Motor neuron (in vitro differentiated cells): Measurements from ENCODE around the gene ZMYND8. TPM values are rescaled to one million over a fixed set of nuclear protein-coding genes. Genes with fewer than 3 reads are reported as not detected.

Experiments
- ATAC-seq, 8 experiments: fragments of 200-7000 bp; cut with Tn5 transposase; replicated peaks in 6 of 8; 2 replicates each; pipeline ENCODE4 v1.8.0; 2021; ENCODE audit warnings: mild to moderate bottlenecking in 8 of 8, moderate library complexity in 8 of 8
- H3K27ac ChIP-seq, 2 donors: fragments of 250-450 bp; sonication (Bioruptor Pico); 2 replicates each; pipeline ENCODE4 v1.9.0; 2021; ENCODE audit warnings: antibody characterized with exemption in 2 of 2, mild to moderate bottlenecking in 2 of 2, moderate library complexity in 1 of 2
- H3K4me1 ChIP-seq, 2 donors: fragments of 250-450 bp; sonication (Bioruptor Pico); replicated peaks in 1 of 2; 2 replicates each; pipeline ENCODE4 v1.6.1; 2021; ENCODE audit warnings: antibody characterized with exemption in 2 of 2, mild to moderate bottlenecking in 2 of 2, moderate library complexity in 1 of 2
- H3K4me3 ChIP-seq, 5 donors: fragments of 250-450 bp; sonication (Bioruptor Pico); 2 replicates each; pipeline ENCODE4 v1.9.0; 2021; ENCODE audit warnings: antibody characterized with exemption in 5 of 5, mild to moderate bottlenecking in 5 of 5, moderate library complexity in 4 of 5
- WGBS, 10 experiments: fragments of 450-650 bp; shearing (Covaris generic); methylation state at CpG; one replicate each; pipeline ENCODE4 v1.0.0; 2022; 5-methylcytosine and 5-hydroxymethylcytosine counted together
- in situ Hi-C, 9 experiments: fragments of 400-800 bp; cut with MboI; loops; one replicate each; pipeline ENCODE4 v1.15.0; 2021; ENCODE audit warnings: low sequenced_read_pairs in 9 of 9, low pct_unique_long_range_greater_than_20kb in 2 of 9; ENCODE audit not compliant: unreplicated experiment in 9 of 9
- total RNA-seq, 8 experiments: library from RNA; unstranded; fragments of 300-600 nt; gene quantifications; 2 replicates each; pipeline versions ENCODE4 v1.2.3 to v1.2.4, GENCODE V29; 2022

The ZMYND8 gene
- total RNA-seq, 8 experiments from 2014 or later, result 18.1 to 90.8 (median 36.7) TPM

- WGBS, 10 experiments, result 94 to 100% (median 100%) methylated on average over 1 to 3 of the region's 6 CpGs; no CpG with 5 or more reads in 5 of the 10 experiments
- Histone ChIP-seq H3K4me1 (peaks cover 7 to 12% of the 10 kb centered on the region in 2 donors), H3K4me3 (no peak overlapping the region), H3K27ac (no peak overlapping the region)
- no peak for ATAC-seq
- in situ Hi-C loops, result no loop called here
These were observed 121.4 kb downstream of the ZMYND8 start for GRCh38 chr20:47235111-47235510.

GRCh38 chr20:47233333-47234188 is 122.9 kb downstream of the ZMYND8 start:
- no peak overlapping the region for H3K27ac ChIP-seq
- in situ Hi-C loops, result no loop called here
- no peak for ATAC-seq
- no peak overlapping the region for H3K4me3 ChIP-seq
- H3K4me1 ChIP-seq, result peaks cover 7 to 12% of the 10 kb centered on the region in 2 donors
- 0 to 100% (median 89%) methylated on average over 1 to 6 of the region's 9 CpGs; no CpG with 5 or more reads in 3 of the 10 experiments for WGBS, 10 experiments

- Histone ChIP-seq H3K27ac (no peak overlapping the region), H3K4me1 (peaks cover 7 to 12% of the 10 kb centered on the region in 2 donors), H3K4me3 (no peak overlapping the region)
- ATAC-seq, result no peak
- 50 to 100% (median 93%) methylated on average over 1 to 3 of the region's 3 CpGs; no CpG with 5 or more reads in 2 of the 10 experiments for WGBS, 10 experiments
- in situ Hi-C loops, result no loop called here
These were observed 124.0 kb downstream of the ZMYND8 start for GRCh38 chr20:47232518-47232917.

- no peak for ATAC-seq
- in situ Hi-C loops, result no loop called here
- Histone ChIP-seq H3K27ac (peak overlapping the region; percentile 61 to 72), H3K4me3 (no peak overlapping the region), H3K4me1 (peaks cover 7 to 12% of the 10 kb centered on the region in 2 donors)
- 84 to 100% (median 97%) methylated on average over 3 to 15 of the region's 16 CpGs; no CpG with 5 or more reads in 2 of the 10 experiments for WGBS, 10 experiments
These were observed 125.0 kb downstream of the ZMYND8 start for GRCh38 chr20:47231382-47232039.

GRCh38 chr20:47230811-47231256 is 125.7 kb downstream of the ZMYND8 start:
- Histone ChIP-seq H3K27ac (peak overlapping the region; percentile 61 to 72), H3K4me3 (no peak overlapping the region), H3K4me1 (peaks cover 7 to 12% of the 10 kb centered on the region in 2 donors)
- ATAC-seq, result peak in 5 of 8 experiments; percentile 95 to 98 (median 96)
- in situ Hi-C loops, result no loop called here
- WGBS, 10 experiments, result 25 to 100% (median 55%) methylated on average over 2 to 5 of the region's 8 CpGs; no CpG with 5 or more reads in 3 of the 10 experiments

- ATAC-seq, result no peak
- 0 to 100% (median 90%) methylated on average over 1 to 5 of the region's 5 CpGs for WGBS, 10 experiments
These were observed 127.8 kb downstream of the ZMYND8 start for GRCh38 chr20:47228654-47229053.

GRCh38 chr20:47227576-47227975 is 128.9 kb downstream of the ZMYND8 start:
- WGBS, 10 experiments, result 50 to 100% (median 93%) methylated on average over 1 to 9 of the region's 9 CpGs

More at GRCh38 chr20:47228654-47229053, 127.8 kb downstream of the ZMYND8 start:
- peaks cover 7 to 12% of the 10 kb centered on the region in 2 donors for H3K4me1 ChIP-seq
- H3K4me3 ChIP-seq, result no peak overlapping the region
- in situ Hi-C loops, result no loop called here
- no peak overlapping the region for H3K27ac ChIP-seq

GRCh38 chr20:47227119-47227518 is 129.4 kb downstream of the ZMYND8 start:
- no peak for ATAC-seq
- H3K4me1 ChIP-seq, result peaks cover 7 to 12% of the 10 kb centered on the region in 2 donors
- no peak overlapping the region for H3K4me3 ChIP-seq
- WGBS, 10 experiments, result 70 to 100% (median 91%) methylated on average over 1 to 7 of the region's 7 CpGs; no CpG with 5 or more reads in 3 of the 10 experiments
- no peak overlapping the region for H3K27ac ChIP-seq
- in situ Hi-C loops, result no loop called here

More at GRCh38 chr20:47227576-47227975, 128.9 kb downstream of the ZMYND8 start:
- H3K27ac ChIP-seq, result no peak overlapping the region
- in situ Hi-C loops, result no loop called here
- H3K4me3 ChIP-seq, result no peak overlapping the region
- peaks cover 7 to 12% of the 10 kb centered on the region in 2 donors for H3K4me1 ChIP-seq
- ATAC-seq, result no peak

GRCh38 chr20:47225458-47225857 is 131.0 kb downstream of the ZMYND8 start:
- in situ Hi-C loops, result no loop called here
- H3K27ac ChIP-seq, result no peak overlapping the region
- no peak for ATAC-seq
- no peak overlapping the region for H3K4me3 ChIP-seq
- H3K4me1 ChIP-seq, result peaks cover 0 to 2% of the 10 kb centered on the region in 2 donors
- WGBS, 10 experiments, result no CpG with 5 or more reads among the region's 1 CpG

GRCh38 chr20:47224857-47225256 is 131.6 kb downstream of the ZMYND8 start:
- H3K4me3 ChIP-seq, result no peak overlapping the region
- 93 to 100% (median 100%) methylated on average over 1 to 4 of the region's 4 CpGs; no CpG with 5 or more reads in 4 of the 10 experiments for WGBS, 10 experiments
- no peaks in the 10 kb centered on the region for H3K4me1 ChIP-seq
- in situ Hi-C loops, result no loop called here
- H3K27ac ChIP-seq, result no peak overlapping the region
- ATAC-seq, result no peak

GRCh38 chr20:47224300-47224791 is 132.2 kb downstream of the ZMYND8 start:
- in situ Hi-C loops, result no loop called here
- H3K4me3 ChIP-seq, result no peak overlapping the region
- WGBS, 10 experiments, result 20 to 86% methylated on average over 1 to 6 of the region's 11 CpGs; no CpG with 5 or more reads in 8 of the 10 experiments

GRCh38 chr20:47223896-47224295 is 132.6 kb downstream of the ZMYND8 start:
- H3K27ac ChIP-seq, result no peak overlapping the region
- no peak overlapping the region for H3K4me3 ChIP-seq
- no peak for ATAC-seq
- in situ Hi-C loops, result no loop called here
- no peaks in the 10 kb centered on the region for H3K4me1 ChIP-seq
- 80 to 100% methylated on average over 1 of the region's 1 CpG; no CpG with 5 or more reads in 8 of the 10 experiments for WGBS, 10 experiments

More at GRCh38 chr20:47224300-47224791, 132.2 kb downstream of the ZMYND8 start:
- Histone ChIP-seq H3K4me1 (no peaks in the 10 kb centered on the region), H3K27ac (no peak overlapping the region)
- no peak for ATAC-seq
